Ishikawa (cell line): ENCODE measurements around the gene KCTD2.

Experiments
- CREB1 ChIP-seq: IDR thresholded peaks from 2 replicates; pipeline ENCODE4 v1.6.1; 2012; ENCODE audit warnings: low read depth
- EP300 ChIP-seq: IDR thresholded peaks from 2 replicates; pipeline ENCODE4 v1.6.1; 2012; ENCODE audit warnings: borderline replicate concordance
- RAD21 ChIP-seq: IDR thresholded peaks from 2 replicates; pipeline ENCODE4 v1.6.1; 2012; ENCODE audit warnings: low read depth
- TAF1 ChIP-seq: IDR thresholded peaks from 2 replicates; pipeline ENCODE4 v1.6.1; 2012; ENCODE audit warnings: low read depth, mild to moderate bottlenecking
- TEAD4 ChIP-seq: IDR thresholded peaks from 2 replicates; pipeline ENCODE4 v1.6.1; 2012
- YY1 ChIP-seq: IDR thresholded peaks from 2 replicates; pipeline ENCODE4 v1.6.1; 2012; ENCODE audit warnings: low read depth
- ZBTB7A ChIP-seq: IDR thresholded peaks from 2 replicates; pipeline ENCODE4 v1.6.1; 2012; ENCODE audit warnings: low read depth
- TF ChIP-seq, protein P1 (sequence below): IDR thresholded peaks from 2 replicates; pipeline ENCODE4 v1.6.1; 2012; ENCODE audit warnings: low read depth, mild to moderate bottlenecking

DNA sequence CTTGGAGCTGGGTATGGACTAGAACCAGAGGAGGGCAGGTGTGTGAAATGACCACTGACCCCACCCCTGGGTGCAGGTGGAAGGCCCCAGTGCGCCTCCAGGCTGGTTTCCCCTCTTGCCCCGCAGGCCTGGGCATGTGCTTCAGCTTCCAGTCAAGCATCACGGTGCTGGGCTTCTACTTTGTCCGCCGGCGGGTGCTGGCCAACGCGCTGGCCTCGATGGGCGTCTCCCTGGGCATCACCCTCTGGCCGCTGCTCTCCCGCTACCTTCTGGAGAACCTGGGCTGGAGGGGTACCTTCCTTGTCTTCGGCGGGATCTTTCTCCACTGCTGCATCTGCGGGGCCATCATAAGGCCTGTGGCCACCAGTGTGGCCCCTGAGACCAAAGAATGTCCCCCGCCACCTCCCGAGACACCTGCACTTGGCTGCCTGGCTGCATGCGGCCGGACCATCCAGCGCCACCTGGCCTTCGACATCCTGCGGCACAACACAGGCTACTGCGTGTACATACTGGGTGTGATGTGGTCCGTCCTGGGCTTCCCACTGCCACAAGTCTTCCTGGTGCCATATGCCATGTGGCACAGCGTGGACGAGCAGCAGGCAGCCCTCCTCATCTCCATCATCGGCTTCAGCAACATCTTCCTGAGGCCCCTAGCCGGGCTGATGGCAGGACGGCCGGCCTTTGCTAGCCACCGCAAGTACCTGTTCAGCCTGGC lies 53.0 kb downstream of the KCTD2 start:
- TF ChIP-seq EP300, result no peak
- TF ChIP-seq YY1, result no peak
- no peak for TF ChIP-seq TAF1
- TF ChIP-seq, protein P1, sequence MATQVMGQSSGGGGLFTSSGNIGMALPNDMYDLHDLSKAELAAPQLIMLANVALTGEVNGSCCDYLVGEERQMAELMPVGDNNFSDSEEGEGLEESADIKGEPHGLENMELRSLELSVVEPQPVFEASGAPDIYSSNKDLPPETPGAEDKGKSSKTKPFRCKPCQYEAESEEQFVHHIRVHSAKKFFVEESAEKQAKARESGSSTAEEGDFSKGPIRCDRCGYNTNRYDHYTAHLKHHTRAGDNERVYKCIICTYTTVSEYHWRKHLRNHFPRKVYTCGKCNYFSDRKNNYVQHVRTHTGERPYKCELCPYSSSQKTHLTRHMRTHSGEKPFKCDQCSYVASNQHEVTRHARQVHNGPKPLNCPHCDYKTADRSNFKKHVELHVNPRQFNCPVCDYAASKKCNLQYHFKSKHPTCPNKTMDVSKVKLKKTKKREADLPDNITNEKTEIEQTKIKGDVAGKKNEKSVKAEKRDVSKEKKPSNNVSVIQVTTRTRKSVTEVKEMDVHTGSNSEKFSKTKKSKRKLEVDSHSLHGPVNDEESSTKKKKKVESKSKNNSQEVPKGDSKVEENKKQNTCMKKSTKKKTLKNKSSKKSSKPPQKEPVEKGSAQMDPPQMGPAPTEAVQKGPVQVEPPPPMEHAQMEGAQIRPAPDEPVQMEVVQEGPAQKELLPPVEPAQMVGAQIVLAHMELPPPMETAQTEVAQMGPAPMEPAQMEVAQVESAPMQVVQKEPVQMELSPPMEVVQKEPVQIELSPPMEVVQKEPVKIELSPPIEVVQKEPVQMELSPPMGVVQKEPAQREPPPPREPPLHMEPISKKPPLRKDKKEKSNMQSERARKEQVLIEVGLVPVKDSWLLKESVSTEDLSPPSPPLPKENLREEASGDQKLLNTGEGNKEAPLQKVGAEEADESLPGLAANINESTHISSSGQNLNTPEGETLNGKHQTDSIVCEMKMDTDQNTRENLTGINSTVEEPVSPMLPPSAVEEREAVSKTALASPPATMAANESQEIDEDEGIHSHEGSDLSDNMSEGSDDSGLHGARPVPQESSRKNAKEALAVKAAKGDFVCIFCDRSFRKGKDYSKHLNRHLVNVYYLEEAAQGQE, result no peak
- TF ChIP-seq CREB1, result no peak
- TF ChIP-seq ZBTB7A, result no peak
- TF ChIP-seq RAD21, result no peak
- TF ChIP-seq TEAD4, result no peak
